GM12878 (cell line): Measurements from ENCODE around the gene NAA10. TPM values are rescaled to one million over a fixed set of nuclear protein-coding genes. Genes with fewer than 3 reads are reported as not detected.
A peak's percentile ranks its signal among the peaks of the same experiment; 100 is the strongest.

Source experiments
- BRCA1 ChIP-seq: IDR thresholded peaks from 2 replicates; pipeline ENCODE4 v1.6.1; 2011; ENCODE audit warnings: low read depth, low read length, improper control_type of control experiment
- EP300 ChIP-seq, 2 experiments: fragments of 150-350 bp in 1 of 2; IDR thresholded peaks; 2 replicates each; pipeline ENCODE4 v1.6.1; 2011 to 2012; ENCODE audit warnings: low read depth in 2 of 2, low read length in 2 of 2, borderline replicate concordance in 1 of 2, improper control_type of control experiment in 1 of 2, inconsistent platforms in 1 of 2; ENCODE audit not compliant: control insufficient read depth in 1 of 2
- FOXK2 ChIP-seq: fragments of 450-650 bp; IDR thresholded peaks from 2 replicates; pipeline ENCODE4 v1.6.1; 2017; ENCODE audit warnings: mild to moderate bottlenecking, moderate library complexity
- HDAC2 ChIP-seq: fragments of 200-600 bp; sonication (generic); IDR thresholded peaks from 2 replicates; pipeline ENCODE4 v1.6.1; 2017
- MYB ChIP-seq: fragments of 150-350 bp; IDR thresholded peaks from 2 replicates; pipeline ENCODE4 v1.6.1; 2014; ENCODE audit warnings: mild to moderate bottlenecking, low read depth, low read length, borderline replicate concordance
- NFYB ChIP-seq: IDR thresholded peaks from 2 replicates; pipeline ENCODE4 v1.6.1; 2011; ENCODE audit warnings: low read depth, mild to moderate bottlenecking, low read length, improper control_type of control experiment, moderate library complexity; ENCODE audit not compliant: insufficient read depth
- NR2C1 ChIP-seq: fragments of 450-650 bp; IDR thresholded peaks from 2 replicates; pipeline ENCODE4 v1.6.1; 2017; ENCODE audit warnings: antibody characterized with exemption, mild to moderate bottlenecking, moderate library complexity
- NR2C2 ChIP-seq: IDR thresholded peaks from 2 replicates; pipeline ENCODE4 v1.6.1; 2011; ENCODE audit warnings: borderline replicate concordance, low read depth; ENCODE audit not compliant: control insufficient read depth, insufficient read length
- NR2F1 ChIP-seq: fragments of 450-650 bp; conservative IDR thresholded peaks from 2 replicates; pipeline ENCODE4 v1.6.1; 2017; ENCODE audit warnings: mild to moderate bottlenecking
- POU2F2 ChIP-seq: IDR thresholded peaks from 3 replicates; pipeline ENCODE4 v1.6.1; 2011; ENCODE audit warnings: low read depth, mild to moderate bottlenecking, low read length, borderline replicate concordance
- RB1 ChIP-seq: fragments of 450-650 bp; formaldehyde crosslinking; IDR thresholded peaks from 2 replicates; pipeline ENCODE4 v1.6.1; 2017; ENCODE audit warnings: mild to moderate bottlenecking, borderline replicate concordance
- SMAD5 ChIP-seq: IDR thresholded peaks from 2 replicates; pipeline ENCODE4 v1.6.1; 2016; ENCODE audit warnings: antibody characterized with exemption, low read depth
- SREBF1 ChIP-seq: IDR thresholded peaks from 2 replicates; pipeline ENCODE4 v1.6.1; 2012; ENCODE audit warnings: mild to moderate bottlenecking, low read length
- STAT3 ChIP-seq: IDR thresholded peaks from 2 replicates; pipeline ENCODE4 v1.6.1; 2011; ENCODE audit warnings: low read depth, low read length, improper control_type of control experiment
- polyA plus RNA-seq, 11 experiments: library from polyadenylated mRNA; depleted of rRNA in 4 of 11; unstranded in 6 of 11; stranded (reverse) in 5 of 11; fragments of >200 nt; fragmentation: Nextera tagmentation in 4 of 11; fragmentation: Illumina TruSeq in 1 of 11; extraction: Ambion mirVana in 4 of 11; extraction: Trizol in 1 of 11; gene quantifications; 1 replicate in 1 of 11; 2 replicates in 10 of 11; pipeline versions ENCODE4 v1.2.1 to v1.2.3, GENCODE V29; 2011 to 2016; ENCODE audit warnings: inconsistent platforms in 2 of 11, missing spikeins in 2 of 11, low read depth in 1 of 11
- total RNA-seq, 4 experiments: library from RNA; depleted of rRNA in 3 of 4; stranded (reverse); fragments of >200 nt in 3 of 4; fragmentation: Illumina TruSeq in 1 of 4; extraction: Trizol in 1 of 4; gene quantifications; 2 replicates each; pipeline versions ENCODE4 v1.2.1 to v1.2.3, GENCODE V29; 2013 to 2021
- TF ChIP-seq, protein P1 (sequence below): fragments of 450-650 bp; IDR thresholded peaks from 2 replicates; pipeline ENCODE4 v1.6.1; 2017; ENCODE audit warnings: mild to moderate bottlenecking, moderate library complexity
- TF ChIP-seq, protein P2 (sequence below): fragments of 450-650 bp; IDR thresholded peaks from 2 replicates; pipeline ENCODE4 v1.6.1; 2017; ENCODE audit warnings: antibody characterized with exemption, mild to moderate bottlenecking, moderate library complexity
- TF ChIP-seq, protein P3 (sequence below): IDR thresholded peaks from 2 replicates; pipeline ENCODE4 v1.6.1; 2011; ENCODE audit warnings: borderline replicate concordance, low read depth, mild to moderate bottlenecking, moderate library complexity, low read length; ENCODE audit not compliant: insufficient read depth, poor library complexity, severe bottlenecking
- TF ChIP-seq, protein P4 (sequence below): fragments of 450-650 bp; IDR thresholded peaks from 2 replicates; pipeline ENCODE4 v1.6.1; 2017; ENCODE audit warnings: mild to moderate bottlenecking, low read depth, inconsistent platforms; ENCODE audit not compliant: poor library complexity, severe bottlenecking

The NAA10 gene
- total and polyA plus RNA-seq, 10 of the 15 experiments (the other 5 are each of a cell fraction or from before 2014, with no cell fraction given), result 7.9 to 212 (median 98.9) TPM

DNA sequence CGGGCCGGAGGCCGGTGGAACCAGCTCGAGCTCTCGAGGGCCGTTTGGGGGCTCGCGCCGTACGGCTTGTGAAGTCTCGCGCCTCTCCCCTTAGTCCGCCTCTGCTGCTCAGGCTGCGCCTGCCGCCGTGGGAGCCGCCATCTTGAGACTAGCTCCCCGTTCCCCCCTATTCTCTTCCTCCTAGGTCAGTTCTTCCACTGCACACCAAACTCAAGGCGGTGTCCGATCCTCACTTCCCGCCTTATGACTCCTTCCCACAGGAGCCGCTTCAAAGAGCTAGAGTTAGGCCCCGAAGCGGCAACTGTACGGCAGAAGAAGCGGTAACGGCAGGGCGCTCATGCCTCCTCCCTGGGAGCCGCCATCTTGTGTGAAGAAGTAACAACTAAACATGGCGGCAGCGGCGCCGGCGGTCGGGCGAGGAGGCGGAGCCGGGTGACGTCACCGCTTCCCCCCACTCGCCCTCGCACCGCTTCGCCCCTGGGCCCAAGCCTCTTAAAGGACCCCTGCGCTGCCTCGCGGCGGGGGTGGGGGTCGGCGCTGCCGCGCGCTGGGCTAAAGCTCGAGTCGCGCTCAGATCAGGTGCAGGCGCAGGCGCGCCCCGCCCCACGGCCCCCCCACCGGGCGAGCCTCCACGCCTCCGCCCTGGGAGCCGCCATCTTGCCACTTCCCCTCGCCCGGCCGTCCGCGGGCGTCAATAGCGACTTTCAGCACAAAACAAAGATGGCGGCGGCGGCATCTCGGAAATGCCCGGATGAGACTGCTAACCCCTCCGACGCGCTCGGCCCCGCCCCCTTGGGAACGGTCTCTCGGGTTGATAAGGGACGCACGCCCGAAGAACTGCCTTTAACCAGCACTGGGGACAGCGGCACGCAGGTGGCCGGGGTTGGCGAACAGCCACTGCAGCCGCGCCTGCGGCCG lies 36.9 kb upstream of the NAA10 start, which contains the start of gene HCFC1 (continued):
- peak; percentile 85 for TF ChIP-seq NR2C1
- TF ChIP-seq, protein P1, sequence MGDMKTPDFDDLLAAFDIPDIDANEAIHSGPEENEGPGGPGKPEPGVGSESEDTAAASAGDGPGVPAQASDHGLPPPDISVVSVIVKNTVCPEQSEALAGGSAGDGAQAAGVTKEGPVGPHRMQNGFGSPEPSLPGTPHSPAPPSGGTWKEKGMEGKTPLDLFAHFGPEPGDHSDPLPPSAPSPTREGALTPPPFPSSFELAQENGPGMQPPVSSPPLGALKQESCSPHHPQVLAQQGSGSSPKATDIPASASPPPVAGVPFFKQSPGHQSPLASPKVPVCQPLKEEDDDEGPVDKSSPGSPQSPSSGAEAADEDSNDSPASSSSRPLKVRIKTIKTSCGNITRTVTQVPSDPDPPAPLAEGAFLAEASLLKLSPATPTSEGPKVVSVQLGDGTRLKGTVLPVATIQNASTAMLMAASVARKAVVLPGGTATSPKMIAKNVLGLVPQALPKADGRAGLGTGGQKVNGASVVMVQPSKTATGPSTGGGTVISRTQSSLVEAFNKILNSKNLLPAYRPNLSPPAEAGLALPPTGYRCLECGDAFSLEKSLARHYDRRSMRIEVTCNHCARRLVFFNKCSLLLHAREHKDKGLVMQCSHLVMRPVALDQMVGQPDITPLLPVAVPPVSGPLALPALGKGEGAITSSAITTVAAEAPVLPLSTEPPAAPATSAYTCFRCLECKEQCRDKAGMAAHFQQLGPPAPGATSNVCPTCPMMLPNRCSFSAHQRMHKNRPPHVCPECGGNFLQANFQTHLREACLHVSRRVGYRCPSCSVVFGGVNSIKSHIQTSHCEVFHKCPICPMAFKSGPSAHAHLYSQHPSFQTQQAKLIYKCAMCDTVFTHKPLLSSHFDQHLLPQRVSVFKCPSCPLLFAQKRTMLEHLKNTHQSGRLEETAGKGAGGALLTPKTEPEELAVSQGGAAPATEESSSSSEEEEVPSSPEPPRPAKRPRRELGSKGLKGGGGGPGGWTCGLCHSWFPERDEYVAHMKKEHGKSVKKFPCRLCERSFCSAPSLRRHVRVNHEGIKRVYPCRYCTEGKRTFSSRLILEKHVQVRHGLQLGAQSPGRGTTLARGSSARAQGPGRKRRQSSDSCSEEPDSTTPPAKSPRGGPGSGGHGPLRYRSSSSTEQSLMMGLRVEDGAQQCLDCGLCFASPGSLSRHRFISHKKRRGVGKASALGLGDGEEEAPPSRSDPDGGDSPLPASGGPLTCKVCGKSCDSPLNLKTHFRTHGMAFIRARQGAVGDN, result peak; percentile 98
- TF ChIP-seq EP300 (IDR thresholded peaks at IDR 0.05; ENCODE audit: borderline replicate concordance in 1 of 2, control insufficient read depth in 1 of 2, low read depth in 2 of 2, low read length in 2 of 2), result no peak; a peak in 1 of 4 replicates
- no peak for TF ChIP-seq BRCA1
- TF ChIP-seq, protein P2, sequence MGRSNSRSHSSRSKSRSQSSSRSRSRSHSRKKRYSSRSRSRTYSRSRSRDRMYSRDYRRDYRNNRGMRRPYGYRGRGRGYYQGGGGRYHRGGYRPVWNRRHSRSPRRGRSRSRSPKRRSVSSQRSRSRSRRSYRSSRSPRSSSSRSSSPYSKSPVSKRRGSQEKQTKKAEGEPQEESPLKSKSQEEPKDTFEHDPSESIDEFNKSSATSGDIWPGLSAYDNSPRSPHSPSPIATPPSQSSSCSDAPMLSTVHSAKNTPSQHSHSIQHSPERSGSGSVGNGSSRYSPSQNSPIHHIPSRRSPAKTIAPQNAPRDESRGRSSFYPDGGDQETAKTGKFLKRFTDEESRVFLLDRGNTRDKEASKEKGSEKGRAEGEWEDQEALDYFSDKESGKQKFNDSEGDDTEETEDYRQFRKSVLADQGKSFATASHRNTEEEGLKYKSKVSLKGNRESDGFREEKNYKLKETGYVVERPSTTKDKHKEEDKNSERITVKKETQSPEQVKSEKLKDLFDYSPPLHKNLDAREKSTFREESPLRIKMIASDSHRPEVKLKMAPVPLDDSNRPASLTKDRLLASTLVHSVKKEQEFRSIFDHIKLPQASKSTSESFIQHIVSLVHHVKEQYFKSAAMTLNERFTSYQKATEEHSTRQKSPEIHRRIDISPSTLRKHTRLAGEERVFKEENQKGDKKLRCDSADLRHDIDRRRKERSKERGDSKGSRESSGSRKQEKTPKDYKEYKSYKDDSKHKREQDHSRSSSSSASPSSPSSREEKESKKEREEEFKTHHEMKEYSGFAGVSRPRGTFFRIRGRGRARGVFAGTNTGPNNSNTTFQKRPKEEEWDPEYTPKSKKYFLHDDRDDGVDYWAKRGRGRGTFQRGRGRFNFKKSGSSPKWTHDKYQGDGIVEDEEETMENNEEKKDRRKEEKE, result no peak
- 0 out of 3 replicates have a peak, but pooled peaks have one; percentile 22 for TF ChIP-seq POU2F2
- peak; percentile 27; the same call in 1 of the 2 replicates for TF ChIP-seq NR2F1
- TF ChIP-seq MYB, result no peak
- TF ChIP-seq NFYB, result no peak
- TF ChIP-seq SMAD5, result no peak
- TF ChIP-seq HDAC2, result no peak
- TF ChIP-seq, protein P3, sequence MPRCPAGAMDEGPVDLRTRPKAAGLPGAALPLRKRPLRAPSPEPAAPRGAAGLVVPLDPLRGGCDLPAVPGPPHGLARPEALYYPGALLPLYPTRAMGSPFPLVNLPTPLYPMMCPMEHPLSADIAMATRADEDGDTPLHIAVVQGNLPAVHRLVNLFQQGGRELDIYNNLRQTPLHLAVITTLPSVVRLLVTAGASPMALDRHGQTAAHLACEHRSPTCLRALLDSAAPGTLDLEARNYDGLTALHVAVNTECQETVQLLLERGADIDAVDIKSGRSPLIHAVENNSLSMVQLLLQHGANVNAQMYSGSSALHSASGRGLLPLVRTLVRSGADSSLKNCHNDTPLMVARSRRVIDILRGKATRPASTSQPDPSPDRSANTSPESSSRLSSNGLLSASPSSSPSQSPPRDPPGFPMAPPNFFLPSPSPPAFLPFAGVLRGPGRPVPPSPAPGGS, result peak; percentile 3
- peak; percentile 36; the same call in 1 of the 2 replicates for TF ChIP-seq RB1
- TF ChIP-seq FOXK2, result no peak
- TF ChIP-seq, protein P4, sequence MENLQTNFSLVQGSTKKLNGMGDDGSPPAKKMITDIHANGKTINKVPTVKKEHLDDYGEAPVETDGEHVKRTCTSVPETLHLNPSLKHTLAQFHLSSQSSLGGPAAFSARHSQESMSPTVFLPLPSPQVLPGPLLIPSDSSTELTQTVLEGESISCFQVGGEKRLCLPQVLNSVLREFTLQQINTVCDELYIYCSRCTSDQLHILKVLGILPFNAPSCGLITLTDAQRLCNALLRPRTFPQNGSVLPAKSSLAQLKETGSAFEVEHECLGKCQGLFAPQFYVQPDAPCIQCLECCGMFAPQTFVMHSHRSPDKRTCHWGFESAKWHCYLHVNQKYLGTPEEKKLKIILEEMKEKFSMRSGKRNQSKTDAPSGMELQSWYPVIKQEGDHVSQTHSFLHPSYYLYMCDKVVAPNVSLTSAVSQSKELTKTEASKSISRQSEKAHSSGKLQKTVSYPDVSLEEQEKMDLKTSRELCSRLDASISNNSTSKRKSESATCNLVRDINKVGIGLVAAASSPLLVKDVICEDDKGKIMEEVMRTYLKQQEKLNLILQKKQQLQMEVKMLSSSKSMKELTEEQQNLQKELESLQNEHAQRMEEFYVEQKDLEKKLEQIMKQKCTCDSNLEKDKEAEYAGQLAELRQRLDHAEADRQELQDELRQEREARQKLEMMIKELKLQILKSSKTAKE, result no peak
- no peak for TF ChIP-seq SREBF1
- TF ChIP-seq STAT3, result no peak
- no peak for TF ChIP-seq NR2C2
